Measurements from ENCODE around the gene SLC25A45.

SLC25A45 gene

DNA sequence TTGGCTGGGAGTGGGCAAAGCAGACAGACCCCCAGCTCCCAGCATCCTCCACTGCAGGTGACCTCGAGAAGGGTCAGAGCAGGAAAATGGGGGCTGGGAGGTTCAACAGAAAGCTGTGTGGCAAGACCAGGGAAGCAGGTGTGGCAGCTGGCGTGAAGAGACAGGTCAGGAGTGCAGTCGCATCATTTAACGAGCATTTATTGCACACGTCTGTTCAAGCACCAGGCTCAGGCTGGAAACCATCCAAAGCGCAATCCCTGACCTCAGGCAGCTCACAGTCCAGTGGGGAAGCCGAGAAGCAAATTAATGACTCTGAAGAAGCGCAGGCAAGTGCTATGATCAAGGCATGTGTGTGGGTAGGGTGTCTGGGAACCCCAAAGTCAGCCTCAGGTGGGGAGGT, 7.4 kb downstream of the SLC25A45 start:
- H3K27ac ChIP-seq (ENCODE audit: low read length): no peak overlapping the region
- no CpG with 5 or more reads among the region's 8 CpGs for WGBS (ENCODE audit: insufficient coverage, insufficient read length)

DNA sequence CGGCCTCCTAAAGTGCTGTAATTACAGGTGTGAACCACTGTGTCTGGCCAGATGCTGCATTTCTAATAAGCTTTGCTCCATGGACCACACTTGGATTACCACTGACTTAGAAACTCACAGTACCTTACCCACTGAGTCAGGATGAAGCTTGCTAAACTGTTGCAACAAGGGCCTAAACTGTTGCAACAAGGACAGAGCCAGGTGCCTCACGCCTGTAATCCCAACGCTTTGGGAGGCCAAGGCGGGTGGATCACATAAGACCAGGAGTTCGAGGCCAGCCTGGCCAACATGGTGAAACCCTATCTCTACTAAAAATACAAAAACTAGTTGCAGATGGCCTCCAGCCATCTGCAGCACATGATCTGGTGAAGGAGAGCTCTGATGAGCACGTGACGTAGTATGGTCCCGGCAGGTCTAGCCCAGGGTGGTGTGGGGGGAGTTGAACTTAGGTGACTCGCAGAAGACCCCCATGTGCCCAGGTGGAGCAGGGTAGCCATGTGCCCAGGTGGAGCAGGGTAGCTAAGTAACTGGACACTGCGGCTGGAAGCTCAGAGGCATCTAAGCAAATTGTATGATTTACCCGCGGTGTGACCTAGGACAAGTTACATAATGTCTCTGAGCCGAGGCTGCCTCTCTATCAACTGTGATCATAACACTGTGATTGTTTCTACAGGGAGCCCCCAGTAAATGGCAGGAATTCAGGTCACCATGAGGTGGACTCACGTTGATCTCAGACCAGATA, 8.4 kb downstream of the SLC25A45 start:
- DNase-seq (ENCODE audit: low read depth, low spot score): no peak
- no peaks in the 10 kb centered on the region for H3K4me1 ChIP-seq (ENCODE audit: control insufficient read depth, insufficient read depth, low read length)
- H3K36me3 ChIP-seq (ENCODE audit: control insufficient read depth, insufficient read depth, low read length): no peaks in the 10 kb centered on the region
- H3K27me3 ChIP-seq (ENCODE audit: control insufficient read depth, insufficient read depth, low read length): no peaks in the 10 kb centered on the region
- no CpG with 5 or more reads among the region's 14 CpGs for WGBS (ENCODE audit: insufficient coverage, insufficient read length)
- no peak overlapping the region for H3K4me3 ChIP-seq (ENCODE audit: low read length)
- H3K9me3 ChIP-seq (ENCODE audit: control insufficient read depth, insufficient read depth, low read length): no peaks in the 10 kb centered on the region
- no peak overlapping the region for H3K27ac ChIP-seq (ENCODE audit: low read length)

More for the DNA sequence above, 7.4 kb downstream of the SLC25A45 start:
- Histone ChIP-seq H3K9me3 (ENCODE audit: control insufficient read depth, insufficient read depth, low read length) (no peaks in the 10 kb centered on the region), H3K4me3 (ENCODE audit: low read length) (no peak overlapping the region), H3K36me3 (ENCODE audit: control insufficient read depth, insufficient read depth, low read length) (no peaks in the 10 kb centered on the region), H3K4me1 (ENCODE audit: control insufficient read depth, insufficient read depth, low read length) (no peaks in the 10 kb centered on the region), H3K27me3 (ENCODE audit: control insufficient read depth, insufficient read depth, low read length) (no peaks in the 10 kb centered on the region)
- no peak for DNase-seq (ENCODE audit: low read depth, low spot score)

DNA sequence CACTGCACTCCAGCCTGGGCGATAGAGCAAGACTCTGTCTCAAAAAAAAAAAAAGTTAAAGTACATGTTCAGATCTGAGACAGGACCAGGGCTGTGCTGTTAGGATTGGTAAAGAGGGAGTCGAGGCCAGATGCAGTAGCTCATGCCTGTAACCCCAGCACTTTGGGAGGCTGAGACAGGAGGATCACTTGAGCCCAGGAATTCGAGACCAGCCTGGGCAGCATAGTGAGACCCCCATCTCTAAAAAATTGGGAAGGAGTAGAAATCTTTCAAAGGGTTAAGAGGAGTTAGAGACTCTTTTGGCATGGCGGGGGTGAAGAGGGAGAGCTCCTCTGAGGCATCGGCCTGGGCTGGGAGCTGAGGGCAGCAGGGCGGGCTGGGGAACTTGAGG, 11.8 kb downstream of the SLC25A45 start:
- Histone ChIP-seq H3K36me3 (ENCODE audit: control insufficient read depth, insufficient read depth, low read length) (no peaks in the 10 kb centered on the region), H3K9me3 (ENCODE audit: control insufficient read depth, insufficient read depth, low read length) (no peaks in the 10 kb centered on the region), H3K27ac (ENCODE audit: low read length) (no peak overlapping the region), H3K4me3 (ENCODE audit: low read length) (no peak overlapping the region), H3K4me1 (ENCODE audit: control insufficient read depth, insufficient read depth, low read length) (no peaks in the 10 kb centered on the region), H3K27me3 (ENCODE audit: control insufficient read depth, insufficient read depth, low read length) (no peaks in the 10 kb centered on the region)
- no peak for DNase-seq (ENCODE audit: low read depth, low spot score)
- WGBS (ENCODE audit: insufficient coverage, insufficient read length): no CpG with 5 or more reads among the region's 6 CpGs

DNA sequence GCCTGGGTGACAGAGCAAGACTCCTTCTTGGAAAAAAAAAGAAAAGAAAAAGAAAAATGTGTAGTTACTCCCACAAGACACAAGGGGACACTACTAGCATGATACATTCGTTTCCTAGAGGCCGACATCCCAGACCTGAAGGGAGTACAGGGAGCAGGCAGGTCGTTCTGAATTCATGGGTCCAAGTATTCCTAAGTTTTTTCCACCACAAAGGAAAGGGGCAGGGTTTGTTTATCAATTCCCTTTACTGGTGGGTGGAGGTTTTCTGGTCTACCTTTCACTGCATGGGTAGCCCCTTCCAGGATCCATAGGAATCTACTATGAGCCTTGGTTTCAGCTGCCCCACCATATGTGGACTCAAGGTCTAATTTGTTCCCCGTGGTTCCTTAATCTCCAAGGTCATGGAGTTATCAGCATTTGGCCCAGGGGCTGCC, 16.1 kb downstream of the SLC25A45 start:
- no CpG with 5 or more reads among the region's 4 CpGs for WGBS (ENCODE audit: insufficient coverage, insufficient read length)
- Histone ChIP-seq H3K4me1 (ENCODE audit: control insufficient read depth, insufficient read depth, low read length) (no peaks in the 10 kb centered on the region), H3K36me3 (ENCODE audit: control insufficient read depth, insufficient read depth, low read length) (no peaks in the 10 kb centered on the region), H3K4me3 (ENCODE audit: low read length) (no peak overlapping the region), H3K9me3 (ENCODE audit: control insufficient read depth, insufficient read depth, low read length) (no peaks in the 10 kb centered on the region), H3K27ac (ENCODE audit: low read length) (no peak overlapping the region), H3K27me3 (ENCODE audit: control insufficient read depth, insufficient read depth, low read length) (no peaks in the 10 kb centered on the region)
- no peak for DNase-seq (ENCODE audit: low read depth, low spot score)

DNA sequence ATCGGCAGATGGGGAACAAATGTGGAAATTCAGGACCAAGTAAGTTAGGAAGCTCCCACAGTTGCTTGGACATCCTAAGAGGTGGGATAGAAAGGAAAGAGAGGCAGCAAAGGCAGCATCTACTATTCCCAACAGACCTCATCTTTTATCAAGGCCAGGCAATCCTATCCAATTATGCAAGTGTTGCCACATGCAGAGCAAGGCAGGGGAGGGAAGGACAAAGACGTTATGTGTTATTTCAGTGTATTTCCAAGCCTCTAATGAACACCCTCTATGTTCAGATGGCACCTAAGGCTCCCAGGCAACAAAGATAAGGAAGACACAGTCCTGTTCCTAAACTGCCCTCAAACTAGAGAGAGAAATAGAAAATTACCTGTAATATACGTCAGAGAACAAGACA, 18.7 kb downstream of the SLC25A45 start:
- H3K27me3 ChIP-seq (ENCODE audit: control insufficient read depth, insufficient read depth, low read length): no peaks in the 10 kb centered on the region
- H3K9me3 ChIP-seq (ENCODE audit: control insufficient read depth, insufficient read depth, low read length): no peaks in the 10 kb centered on the region
- DNase-seq (ENCODE audit: low read depth, low spot score): no peak
- H3K27ac ChIP-seq (ENCODE audit: low read length): no peak overlapping the region
- no peaks in the 10 kb centered on the region for H3K4me1 ChIP-seq (ENCODE audit: control insufficient read depth, insufficient read depth, low read length)
- no peaks in the 10 kb centered on the region for H3K36me3 ChIP-seq (ENCODE audit: control insufficient read depth, insufficient read depth, low read length)
- no CpG with 5 or more reads among the region's 3 CpGs for WGBS (ENCODE audit: insufficient coverage, insufficient read length)
- no peak overlapping the region for H3K4me3 ChIP-seq (ENCODE audit: low read length)

DNA sequence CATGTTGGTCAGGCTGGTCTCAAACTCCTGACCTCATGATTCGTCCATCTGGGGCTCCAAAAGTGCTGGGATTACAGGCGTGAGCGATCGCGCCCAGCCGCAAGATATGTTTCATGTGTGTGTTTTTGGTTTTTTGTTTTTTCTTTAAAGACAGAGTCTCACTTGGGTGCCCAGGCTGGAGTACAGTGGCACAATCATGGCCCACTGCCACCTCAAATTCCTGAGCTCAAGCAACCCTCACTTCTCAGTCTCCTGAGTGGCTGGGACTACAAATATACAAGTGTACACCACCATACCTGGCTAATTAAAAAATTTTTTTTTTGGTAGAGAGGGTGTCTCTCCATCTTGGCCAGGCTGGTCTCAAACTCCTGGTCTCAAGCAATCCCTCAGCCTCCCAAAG, 19.5 kb downstream of the SLC25A45 start:
- DNase-seq (ENCODE audit: low read depth, low spot score): no peak
- Histone ChIP-seq H3K4me1 (ENCODE audit: control insufficient read depth, insufficient read depth, low read length) (no peaks in the 10 kb centered on the region), H3K9me3 (ENCODE audit: control insufficient read depth, insufficient read depth, low read length) (no peaks in the 10 kb centered on the region), H3K27ac (ENCODE audit: low read length) (no peak overlapping the region), H3K27me3 (ENCODE audit: control insufficient read depth, insufficient read depth, low read length) (no peaks in the 10 kb centered on the region), H3K4me3 (ENCODE audit: low read length) (no peak overlapping the region), H3K36me3 (ENCODE audit: control insufficient read depth, insufficient read depth, low read length) (no peaks in the 10 kb centered on the region)
- WGBS (ENCODE audit: insufficient coverage, insufficient read length): no CpG with 5 or more reads among the region's 6 CpGs

DNA sequence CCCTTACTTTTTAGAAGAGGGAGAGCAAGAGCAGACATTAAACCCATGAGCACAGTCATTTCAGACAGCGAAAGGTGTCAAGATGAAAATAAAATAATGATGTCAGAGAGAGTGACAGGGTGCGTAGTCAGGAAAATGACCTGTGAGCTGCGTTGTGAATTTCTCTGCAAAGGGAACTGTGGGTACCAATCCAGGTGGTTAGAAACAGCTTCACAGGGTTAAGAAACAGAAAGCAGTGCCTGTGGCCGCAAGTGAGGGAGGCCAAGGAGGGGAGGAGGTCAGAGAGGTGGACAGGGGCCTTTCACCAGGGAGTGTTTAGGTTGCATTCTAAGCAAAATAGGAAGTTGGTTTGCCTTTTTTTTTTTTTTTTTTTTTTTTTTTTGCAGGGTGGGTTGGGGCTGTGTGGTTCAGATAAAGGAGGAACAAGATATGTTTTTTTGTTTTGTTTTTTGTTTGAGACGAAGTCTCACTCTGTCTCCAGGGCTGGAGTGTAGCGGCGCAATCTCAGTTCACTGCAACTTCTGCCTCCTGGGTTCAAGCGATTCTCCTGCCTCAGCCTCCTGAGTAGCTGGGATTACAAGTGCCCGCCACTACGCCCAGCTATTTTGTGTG, 20.0 kb downstream of the SLC25A45 start:
- WGBS (ENCODE audit: insufficient coverage, insufficient read length): no CpG with 5 or more reads among the region's 10 CpGs
- Histone ChIP-seq H3K36me3 (ENCODE audit: control insufficient read depth, insufficient read depth, low read length) (no peaks in the 10 kb centered on the region), H3K4me1 (ENCODE audit: control insufficient read depth, insufficient read depth, low read length) (no peaks in the 10 kb centered on the region), H3K27me3 (ENCODE audit: control insufficient read depth, insufficient read depth, low read length) (no peaks in the 10 kb centered on the region), H3K4me3 (ENCODE audit: low read length) (no peak overlapping the region), H3K9me3 (ENCODE audit: control insufficient read depth, insufficient read depth, low read length) (no peaks in the 10 kb centered on the region), H3K27ac (ENCODE audit: low read length) (no peak overlapping the region)
- DNase-seq (ENCODE audit: low read depth, low spot score): no peak

DNA sequence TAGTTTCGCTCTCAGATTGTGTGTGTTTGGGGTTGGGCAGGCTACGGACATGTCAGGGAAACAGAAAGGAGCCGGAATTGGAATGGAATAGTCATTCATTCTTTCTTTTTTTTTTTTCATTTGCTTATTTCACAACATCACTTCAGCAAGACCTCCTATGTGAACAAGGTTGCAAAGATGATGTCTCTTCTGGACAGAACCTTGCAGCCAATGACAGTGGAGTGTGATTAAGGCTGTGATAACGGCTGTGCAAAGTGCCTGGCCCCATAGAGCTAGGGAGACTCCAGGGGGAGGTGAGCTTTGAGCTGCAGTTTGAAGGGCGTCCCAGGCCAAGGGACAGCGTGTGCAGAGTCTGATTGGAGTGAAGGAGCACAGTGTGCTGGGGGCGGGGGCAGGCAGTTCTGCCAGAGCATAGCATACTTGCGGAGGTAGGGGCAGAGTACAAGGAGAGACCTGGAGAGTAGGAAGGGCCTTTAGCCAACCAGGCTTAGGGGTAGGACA, 24.5 kb downstream of the SLC25A45 start:
- H3K36me3 ChIP-seq (ENCODE audit: control insufficient read depth, insufficient read depth, low read length): no peaks in the 10 kb centered on the region; the same call in 1 of the 2 replicates
- H3K27ac ChIP-seq (ENCODE audit: low read length): no peak overlapping the region
- no peaks in the 10 kb centered on the region for H3K9me3 ChIP-seq (ENCODE audit: control insufficient read depth, insufficient read depth, low read length)
- H3K4me1 ChIP-seq (ENCODE audit: control insufficient read depth, insufficient read depth, low read length): no peaks in the 10 kb centered on the region
- no peaks in the 10 kb centered on the region; the same call in 1 of the 2 replicates for H3K27me3 ChIP-seq (ENCODE audit: control insufficient read depth, insufficient read depth, low read length)
- H3K4me3 ChIP-seq (ENCODE audit: low read length): no peak overlapping the region
- DNase-seq (ENCODE audit: low read depth, low spot score): no peak
- no CpG with 5 or more reads among the region's 8 CpGs for WGBS (ENCODE audit: insufficient coverage, insufficient read length)

DNA sequence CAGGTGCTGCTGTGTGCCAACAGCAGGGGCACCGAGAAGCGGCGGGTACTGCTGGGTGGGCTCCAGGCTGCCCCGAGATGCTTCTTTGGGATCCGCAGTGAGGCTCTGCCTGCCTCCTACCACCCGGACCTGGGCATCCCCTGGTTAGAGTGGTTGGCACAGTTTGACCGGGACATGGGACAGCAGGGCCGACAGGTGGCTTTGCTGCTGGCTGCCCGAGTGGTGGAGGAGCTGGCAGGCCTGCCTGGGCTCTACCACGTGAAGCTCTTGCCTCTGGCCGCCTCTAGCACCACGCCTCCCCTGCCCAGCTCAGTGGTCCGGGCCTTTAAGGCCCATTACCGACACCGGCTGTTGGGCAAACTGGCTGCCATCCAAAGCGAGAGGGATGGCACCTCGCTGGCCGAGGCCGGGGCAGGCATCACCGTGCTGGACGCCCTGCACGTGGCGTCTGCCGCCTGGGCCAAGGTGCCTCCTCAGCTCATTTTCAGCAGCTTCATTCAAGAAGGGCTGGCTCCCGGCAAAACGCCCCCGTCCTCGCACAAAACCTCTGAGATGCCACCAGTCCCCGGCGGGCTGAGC, 26.0 kb downstream of the SLC25A45 start:
- Histone ChIP-seq H3K4me3 (ENCODE audit: low read length) (no peak overlapping the region), H3K27me3 (ENCODE audit: control insufficient read depth, insufficient read depth, low read length) (no peaks in the 10 kb centered on the region; the same call in 1 of the 2 replicates), H3K9me3 (ENCODE audit: control insufficient read depth, insufficient read depth, low read length) (no peaks in the 10 kb centered on the region), H3K27ac (ENCODE audit: low read length) (no peak overlapping the region), H3K36me3 (ENCODE audit: control insufficient read depth, insufficient read depth, low read length) (peaks cover 8% of the 10 kb centered on the region), H3K4me1 (ENCODE audit: control insufficient read depth, insufficient read depth, low read length) (no peaks in the 10 kb centered on the region)
- no CpG with 5 or more reads among the region's 30 CpGs for WGBS (ENCODE audit: insufficient coverage, insufficient read length)
- DNase-seq (ENCODE audit: low read depth, low spot score): no peak

DNA sequence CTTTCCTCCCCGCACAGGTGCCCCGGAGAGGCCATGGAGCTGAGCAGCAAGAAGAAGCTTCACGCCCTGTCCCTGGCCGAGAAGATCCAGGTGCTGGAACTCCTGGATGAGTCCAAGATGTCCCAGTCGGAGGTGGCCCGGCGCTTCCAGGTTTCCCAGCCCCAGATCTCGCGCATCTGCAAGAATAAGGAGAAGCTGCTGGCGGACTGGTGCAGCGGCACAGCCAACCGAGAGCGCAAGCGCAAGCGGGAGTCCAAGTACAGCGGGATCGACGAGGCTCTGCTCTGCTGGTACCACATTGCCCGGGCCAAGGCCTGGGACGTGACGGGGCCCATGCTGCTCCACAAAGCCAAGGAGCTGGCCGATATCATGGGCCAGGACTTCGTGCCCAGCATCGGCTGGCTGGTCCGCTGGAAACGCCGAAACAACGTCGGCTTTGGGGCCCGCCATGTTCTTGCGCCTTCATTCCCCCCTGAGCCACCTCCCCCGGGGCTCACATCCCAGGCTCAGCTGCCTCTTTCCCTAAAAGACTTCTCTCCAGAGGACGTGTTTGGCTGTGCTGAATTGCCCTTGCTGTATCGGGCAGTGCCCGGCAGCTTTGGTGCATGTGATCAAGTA, 26.6 kb downstream of the SLC25A45 start:
- no CpG with 5 or more reads among the region's 35 CpGs for WGBS (ENCODE audit: insufficient coverage, insufficient read length)
- Histone ChIP-seq H3K4me1 (ENCODE audit: control insufficient read depth, insufficient read depth, low read length) (no peaks in the 10 kb centered on the region), H3K36me3 (ENCODE audit: control insufficient read depth, insufficient read depth, low read length) (peaks cover 10% of the 10 kb centered on the region), H3K27ac (ENCODE audit: low read length) (no peak overlapping the region), H3K9me3 (ENCODE audit: control insufficient read depth, insufficient read depth, low read length) (no peaks in the 10 kb centered on the region), H3K27me3 (ENCODE audit: control insufficient read depth, insufficient read depth, low read length) (no peaks in the 10 kb centered on the region; the same call in 1 of the 2 replicates), H3K4me3 (ENCODE audit: low read length) (no peak overlapping the region; the same call in 1 of the 2 replicates)
- DNase-seq (ENCODE audit: low read depth, low spot score): no peak
